ENCODE data around the gene EIF4EBP2.

EIF4EBP2 gene

DNA sequence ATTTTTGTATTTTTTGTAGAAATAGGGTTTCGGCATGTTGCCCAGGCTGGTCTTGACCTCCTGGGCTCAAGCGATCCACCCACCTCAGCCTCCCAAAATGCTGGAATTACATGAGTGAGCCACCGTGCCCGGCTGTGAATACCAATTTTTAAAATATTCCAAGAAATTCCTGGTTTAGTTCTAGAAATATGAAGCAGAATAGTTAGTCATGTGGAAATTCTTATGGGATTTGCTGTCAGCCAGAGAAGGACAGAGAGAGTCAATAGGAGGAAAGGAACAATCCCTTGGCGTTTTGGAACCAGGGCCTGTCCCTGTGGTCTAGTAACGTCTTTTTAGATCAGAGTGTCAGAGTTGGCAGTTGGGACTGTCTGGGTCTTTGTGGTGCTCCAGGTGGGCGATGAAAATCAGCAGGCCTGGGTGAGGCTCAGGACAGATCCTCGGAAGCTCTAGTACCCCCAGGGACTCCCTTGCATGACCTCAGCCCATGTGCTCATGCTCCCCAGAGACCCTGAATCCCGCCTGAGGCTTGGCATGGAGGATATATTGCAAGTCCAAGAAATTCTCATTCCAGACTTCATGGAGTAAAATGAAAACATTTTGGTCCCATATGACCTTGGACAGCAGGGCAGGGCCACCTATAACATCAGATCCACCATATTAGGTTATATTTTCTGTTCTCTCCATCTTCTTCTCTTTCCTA is 29.8 kb downstream of the EIF4EBP2 start:
- no peak for DNase-seq

DNA sequence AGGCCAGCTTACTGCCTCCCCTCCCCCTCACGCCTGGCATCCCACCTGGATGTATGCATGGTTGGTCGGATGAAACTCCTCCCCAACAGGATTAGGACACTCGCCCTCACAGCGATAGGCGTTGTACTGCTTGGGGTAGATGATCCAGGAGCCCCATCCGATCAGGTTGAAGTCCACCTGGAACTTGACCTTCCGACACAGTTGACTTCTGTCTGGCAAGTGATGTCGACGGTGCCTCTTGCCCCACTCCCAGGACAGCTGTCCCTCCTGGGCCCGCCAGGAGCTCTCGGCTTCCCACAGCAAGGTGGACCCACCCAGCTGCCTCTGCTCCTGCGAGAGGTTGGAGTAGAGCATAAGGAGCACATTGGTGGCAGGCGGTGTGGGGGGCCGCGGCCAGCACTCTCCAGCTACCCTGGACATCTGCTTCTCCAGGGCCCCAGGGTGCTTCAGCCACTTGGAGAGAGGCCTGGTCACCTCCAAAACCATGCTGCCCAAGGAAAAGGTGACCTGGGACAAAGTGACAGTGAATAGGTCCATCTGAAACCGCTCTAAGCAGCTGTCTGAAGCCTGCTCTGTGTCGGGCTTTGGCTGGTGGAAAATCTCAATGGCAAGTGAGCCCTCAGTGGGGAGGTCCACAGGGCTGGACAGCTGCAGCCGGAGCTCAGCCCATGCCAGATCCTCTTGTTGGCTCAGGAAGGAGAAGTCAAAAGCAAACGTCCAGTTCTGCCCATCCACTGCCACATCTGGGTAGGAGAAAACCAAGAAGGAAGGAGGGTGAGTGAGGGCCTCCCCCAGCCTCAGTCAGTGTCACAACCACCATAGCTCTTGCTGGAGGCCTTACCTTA is 31.5 kb downstream of the EIF4EBP2 start:
- DNase-seq = no peak

DNA sequence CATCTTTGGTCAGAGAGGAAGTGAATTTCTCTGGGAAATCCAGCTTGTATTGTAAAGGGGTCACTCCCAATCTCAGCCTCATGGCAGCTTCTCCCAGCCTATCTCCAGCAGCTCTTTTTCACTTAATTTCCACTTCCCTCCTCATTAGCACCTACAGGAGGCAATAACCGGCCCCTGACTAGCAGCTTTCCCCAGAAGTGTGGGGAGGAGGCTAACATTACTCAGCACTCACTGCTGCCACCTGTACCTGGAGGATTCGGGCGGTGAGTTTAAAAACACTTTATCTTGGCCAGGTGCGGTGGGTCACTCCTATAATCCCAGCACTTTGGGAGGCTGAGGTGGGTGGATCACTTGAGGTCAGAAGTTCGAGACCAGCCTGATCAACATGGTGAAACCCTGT is 33.8 kb downstream of the EIF4EBP2 start:
- DNase-seq = no peak

DNA sequence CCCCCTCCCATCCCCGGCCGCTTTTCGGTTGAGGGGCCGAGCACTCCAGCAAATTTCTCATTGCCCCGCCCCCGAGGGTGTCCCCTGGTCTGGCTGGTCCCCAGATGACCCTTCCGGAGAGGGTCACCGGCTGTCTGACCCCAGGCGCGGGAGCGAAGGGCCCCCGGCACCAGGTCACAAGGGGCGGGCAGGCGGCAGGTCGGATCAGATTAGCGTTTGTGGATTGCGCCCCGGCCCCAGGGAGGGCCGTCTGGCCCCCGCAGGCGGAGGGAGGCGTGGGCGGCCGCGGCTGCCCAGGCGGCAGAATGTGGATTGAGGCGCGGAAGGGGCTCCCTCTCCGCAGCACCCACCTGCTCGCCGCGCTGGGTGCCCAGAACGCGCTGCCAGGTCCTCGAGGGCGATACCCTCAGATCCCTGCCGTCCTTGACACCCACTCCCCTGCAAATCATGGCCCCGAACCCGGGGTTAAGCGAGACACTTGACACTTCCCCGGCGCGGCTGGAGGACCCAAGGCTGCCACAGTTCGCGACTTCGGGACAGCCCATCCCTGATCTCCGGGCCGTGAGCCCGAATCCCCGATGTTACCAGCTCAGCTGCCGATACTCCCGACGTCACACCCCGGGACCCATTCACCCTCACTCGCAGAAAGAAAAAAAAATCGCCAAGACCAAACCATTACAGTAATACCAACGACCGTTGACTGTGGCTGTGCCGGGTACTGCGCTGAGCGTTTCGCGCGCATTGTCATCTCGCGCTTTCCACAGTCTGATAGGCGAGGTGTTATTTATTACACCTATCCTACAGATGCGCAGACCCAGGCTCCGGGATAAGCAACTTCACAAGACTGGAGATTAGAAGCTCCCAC is 36.6 kb downstream of the EIF4EBP2 start:
- DNase-seq = peak in 1 of 2 donors; percentile 27

DNA sequence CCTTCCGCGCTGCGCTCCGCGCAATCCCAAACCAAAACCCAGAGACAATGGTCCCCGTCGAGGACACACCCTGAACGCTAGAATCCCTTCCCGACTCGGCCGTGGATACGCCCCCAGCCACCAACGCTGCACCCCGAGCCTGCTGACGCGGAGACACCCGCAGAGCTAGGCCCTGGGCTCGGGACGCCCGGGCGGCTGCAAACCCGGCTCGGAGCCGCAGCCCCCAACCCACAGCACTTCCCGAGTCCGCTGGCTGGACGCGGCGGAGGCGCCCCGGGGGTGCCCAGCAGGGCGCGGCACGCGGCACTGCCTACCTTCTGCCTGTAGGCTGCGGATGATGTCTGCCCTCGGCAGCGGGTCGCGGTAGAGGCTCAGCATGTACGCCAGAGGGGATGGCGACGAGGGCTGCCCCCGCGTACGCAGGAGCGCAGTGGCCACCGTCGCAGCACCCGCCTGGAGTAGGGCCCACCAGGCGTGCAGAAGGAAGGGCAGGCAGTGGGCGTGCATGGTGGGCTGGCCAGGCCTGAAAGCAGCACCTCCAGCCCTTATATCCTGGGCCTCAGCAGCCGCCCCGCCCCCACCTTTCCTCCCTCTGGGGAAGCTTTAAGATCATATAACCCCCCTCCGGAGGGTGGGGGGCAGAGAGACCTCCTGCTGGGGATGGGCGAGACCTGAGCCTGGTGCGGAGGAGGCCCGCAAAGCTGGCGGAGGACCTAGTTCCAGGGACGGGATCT is 37.4 kb downstream of the EIF4EBP2 start, which contains the start of gene NODAL:
TSS of gene NODAL (minus strand) at position 521 of the 734 bp plus-strand sequence. CDS start at position 507, 14 bp downstream.
- DNase-seq = peak in 1 of 2 donors; percentile 15

DNA sequence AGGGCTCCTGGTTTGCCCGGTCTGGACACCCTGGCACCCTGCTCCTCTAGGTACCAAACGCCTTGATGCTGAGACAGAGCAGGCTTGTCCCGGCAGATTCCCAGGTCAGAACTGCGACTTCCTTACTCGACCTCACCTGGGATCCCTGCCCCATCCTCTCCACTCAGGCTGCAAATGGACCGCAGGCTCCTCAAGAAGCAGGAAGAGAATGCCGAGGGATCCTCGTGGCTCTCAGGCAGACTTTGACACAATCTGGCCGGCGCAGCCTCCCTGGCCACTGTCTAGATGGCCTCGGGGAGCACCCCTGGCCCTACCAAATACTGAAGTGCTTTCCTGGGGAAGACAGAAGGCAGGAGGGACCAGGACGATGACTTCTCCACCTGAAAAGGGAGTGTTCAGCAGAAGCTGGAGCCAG is 38.0 kb downstream of the EIF4EBP2 start:
- DNase-seq = no peak

DNA sequence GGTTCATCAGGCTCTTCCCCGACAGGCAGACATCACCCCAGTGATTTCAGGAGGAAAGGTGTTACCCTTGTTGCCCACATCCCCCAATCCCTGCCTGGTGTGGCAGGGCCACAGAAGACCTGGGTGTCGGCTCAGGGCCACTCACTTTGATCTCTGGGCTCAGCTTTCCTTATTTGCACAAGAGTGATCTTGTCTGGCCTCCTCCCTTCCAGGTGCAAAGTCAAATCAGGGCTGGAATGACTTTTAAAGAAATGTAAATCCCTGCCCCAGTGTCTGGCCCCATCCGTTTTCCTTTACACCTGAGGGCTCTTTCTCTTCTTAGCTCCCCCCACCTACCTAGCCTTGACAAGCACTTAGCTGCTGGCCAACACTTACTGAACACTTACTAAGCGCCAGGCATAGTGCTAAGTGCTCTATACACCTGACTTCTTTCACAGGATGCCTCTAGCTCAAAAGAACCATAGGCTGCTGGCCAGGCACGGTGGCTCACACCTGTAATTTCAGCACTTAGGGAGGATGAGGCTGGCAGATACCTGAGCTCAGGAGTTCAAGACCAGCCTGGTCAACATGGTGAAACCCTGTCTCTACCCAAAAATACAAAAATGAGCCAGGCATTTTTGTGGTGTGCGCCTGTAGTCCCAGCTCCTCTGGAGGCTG is 38.5 kb downstream of the EIF4EBP2 start:
- DNase-seq = no peak

DNA sequence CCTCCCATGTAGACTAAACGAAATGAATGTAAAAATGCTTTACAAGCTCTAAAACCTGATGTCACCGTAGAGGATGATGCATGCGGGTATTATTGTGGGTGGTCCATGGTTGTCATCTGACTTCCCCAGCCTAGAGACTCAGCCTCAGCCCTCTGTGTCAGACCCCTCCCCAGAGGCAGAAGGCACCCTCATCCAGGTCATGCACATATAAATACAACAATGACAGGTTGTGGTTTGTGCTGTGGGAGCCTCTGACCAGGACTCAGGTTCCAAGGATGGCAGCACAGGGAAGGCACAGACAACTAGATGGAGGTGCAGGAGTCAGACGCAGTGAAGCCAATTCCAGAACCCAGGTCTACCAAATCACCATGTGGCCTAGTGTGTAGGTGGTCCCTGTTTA is 40.8 kb downstream of the EIF4EBP2 start:
- no peak for DNase-seq

DNA sequence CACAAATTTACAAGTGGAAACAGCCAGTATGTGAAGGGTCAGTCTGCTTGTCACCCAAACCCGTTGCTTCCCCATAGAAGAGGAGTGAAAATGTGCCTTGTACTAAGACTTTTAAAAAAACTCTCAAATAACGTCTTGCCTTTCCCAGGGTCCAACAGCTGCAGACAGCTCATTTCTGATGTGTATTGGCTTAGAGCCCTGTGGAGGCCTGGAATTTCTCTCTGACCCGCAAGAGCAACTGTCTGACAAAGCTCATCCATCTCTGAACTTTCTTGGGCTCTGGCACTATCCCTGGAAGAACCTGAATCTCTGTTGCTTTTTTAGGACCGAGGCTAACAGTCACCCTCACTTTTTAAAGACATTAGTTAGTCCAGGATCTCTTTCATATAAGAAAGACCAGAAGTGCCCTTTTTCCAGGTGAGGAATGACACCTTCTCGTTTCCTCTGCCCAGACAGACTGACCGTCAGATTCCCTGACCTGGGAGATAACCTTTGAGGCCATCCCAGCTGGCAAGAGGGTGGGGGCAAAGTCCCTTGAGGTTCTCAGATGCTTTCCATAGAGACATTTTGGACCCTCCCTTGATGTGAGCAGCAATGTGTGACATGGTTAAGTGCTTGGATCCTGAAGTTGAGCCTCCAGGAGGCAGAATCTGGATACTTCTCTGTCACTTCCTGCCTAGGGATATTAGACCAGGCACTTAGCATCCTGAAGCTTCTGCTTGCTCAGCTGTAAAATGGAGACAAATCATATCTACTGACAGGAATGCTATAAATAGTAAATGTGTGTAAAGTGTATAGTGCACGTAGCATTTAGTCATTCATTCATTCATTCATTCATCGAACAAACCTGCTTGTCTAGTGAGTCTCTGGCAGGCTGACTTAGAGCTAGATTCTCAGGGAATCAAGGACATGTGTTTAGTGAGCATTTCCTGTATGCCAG is 42.0 kb downstream of the EIF4EBP2 start:
- no peak for DNase-seq

DNA sequence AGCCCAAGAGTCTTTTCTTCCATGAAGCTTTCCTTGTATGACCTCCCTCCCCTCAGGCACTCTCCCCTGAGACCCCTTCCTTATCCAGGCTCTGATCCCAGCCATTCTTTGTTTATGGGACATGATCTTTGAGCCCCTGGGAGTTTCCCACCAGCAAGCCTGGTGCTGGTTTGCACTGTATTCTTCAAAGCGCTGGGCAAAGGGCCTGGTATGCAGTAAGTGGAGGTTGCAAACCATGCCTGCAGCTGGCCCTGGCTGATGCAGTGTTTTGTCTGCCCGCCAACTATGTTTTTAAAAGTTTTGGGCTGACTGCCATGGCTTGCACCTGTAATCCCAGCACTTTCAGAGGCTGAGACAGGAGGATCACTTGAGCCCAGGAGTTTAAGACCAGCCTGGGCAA is 44.3 kb downstream of the EIF4EBP2 start:
- DNase-seq = no peak

DNA sequence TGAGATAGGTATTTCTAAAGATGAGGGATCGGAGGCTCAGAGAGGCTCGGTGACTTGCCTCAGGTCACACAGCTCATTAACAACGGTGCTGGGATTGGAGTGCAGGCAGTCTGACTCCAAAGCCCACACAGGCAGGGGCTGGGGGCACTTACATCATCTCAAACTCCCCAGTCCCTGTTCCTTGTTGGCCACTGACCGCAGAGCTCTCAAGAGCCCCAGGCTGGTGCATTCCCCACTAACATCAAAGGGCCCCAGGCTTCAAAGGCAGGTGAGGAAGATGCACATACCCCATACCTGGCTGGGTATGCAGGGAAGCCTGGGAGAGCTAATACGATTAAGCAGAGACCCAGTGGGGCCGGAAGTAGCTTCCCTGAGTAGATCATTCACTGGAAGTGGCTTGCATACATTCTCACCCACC is 51.3 kb downstream of the EIF4EBP2 start:
- no peak for DNase-seq

DNA sequence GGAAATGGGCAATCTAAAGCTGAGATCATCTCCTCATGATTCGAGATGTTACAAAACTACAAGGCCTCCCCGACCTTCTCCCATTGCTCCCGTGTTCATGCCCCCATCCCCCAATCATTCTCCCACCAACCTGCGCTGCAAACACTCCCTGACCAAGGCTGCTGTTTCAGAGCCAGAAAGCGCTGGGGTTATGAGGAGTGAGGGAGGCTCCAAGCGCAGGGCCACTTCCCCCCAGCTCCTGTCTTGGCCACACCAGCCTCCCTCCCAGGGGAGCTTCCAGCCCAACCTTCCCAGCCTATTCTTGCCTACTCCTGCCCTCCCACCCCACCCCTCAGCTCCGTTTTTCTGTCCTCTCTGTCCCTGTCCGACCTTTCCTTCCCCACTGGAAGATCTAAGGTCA is 52.2 kb downstream of the EIF4EBP2 start:
- DNase-seq = no peak

DNA sequence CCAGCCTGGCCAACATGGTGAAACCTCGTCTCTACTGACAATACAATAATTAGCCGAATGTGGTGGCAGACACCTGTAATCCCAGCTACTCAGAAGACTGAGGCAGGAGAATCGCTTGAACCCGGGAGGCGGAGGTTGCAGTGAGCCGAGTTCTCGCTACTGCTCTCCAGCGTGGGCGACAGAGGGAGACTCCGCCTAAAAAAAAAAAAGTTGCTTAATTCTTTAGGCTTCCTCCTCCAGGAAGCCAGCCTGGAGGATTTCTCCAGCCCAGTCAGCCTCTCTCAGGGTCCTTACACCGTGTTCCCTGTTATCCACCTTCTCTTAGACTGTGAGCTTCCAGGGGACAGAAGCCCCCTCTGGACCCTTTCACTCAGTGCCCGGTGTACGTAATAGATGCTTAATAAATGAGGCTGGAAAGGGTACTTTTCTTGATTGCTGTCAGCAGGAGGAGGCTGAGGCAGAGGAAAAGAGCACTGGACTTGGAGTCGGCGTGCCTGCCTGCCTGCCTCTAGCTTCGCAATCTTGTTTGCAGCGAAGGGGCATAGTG is 53.9 kb downstream of the EIF4EBP2 start:
- DNase-seq = no peak

DNA sequence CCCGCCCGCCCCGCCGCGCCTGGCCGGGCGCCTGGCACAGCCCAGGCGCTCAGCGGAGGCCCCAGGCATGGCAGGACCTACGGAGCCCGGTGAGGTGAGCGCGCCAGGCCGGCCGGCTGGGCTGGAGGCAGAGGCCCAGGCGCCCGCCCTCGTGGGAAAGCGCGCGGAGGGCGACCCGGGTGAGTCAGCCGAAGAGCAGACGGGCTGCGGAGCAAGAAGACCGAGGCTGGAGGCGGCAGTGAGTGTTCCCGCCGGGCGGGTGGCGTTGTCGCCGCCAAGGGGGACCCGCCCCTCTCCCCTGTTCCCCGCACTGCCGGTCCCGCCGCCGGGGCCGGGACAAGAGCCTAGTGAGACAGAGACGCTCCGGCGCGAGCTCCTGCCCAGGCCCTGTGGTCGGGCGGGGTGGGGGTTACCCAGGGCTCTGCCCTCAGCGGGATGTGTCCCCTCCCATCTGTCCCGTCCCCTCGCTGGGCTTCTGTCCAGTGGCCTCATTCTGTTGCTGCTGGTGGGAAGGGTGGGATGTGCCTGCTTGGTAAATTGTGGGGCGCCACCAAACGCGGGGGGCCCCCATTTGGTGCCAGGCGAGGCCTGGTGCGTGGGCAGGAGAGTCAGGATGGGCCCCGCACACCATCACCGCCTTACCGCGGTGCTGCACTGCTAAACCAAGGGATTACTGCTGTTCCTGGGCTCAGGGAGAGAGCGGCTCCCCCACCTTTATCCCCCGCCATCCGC is 54.5 kb downstream of the EIF4EBP2 start:
- DNase-seq = peak; percentile 60 to 72

DNA sequence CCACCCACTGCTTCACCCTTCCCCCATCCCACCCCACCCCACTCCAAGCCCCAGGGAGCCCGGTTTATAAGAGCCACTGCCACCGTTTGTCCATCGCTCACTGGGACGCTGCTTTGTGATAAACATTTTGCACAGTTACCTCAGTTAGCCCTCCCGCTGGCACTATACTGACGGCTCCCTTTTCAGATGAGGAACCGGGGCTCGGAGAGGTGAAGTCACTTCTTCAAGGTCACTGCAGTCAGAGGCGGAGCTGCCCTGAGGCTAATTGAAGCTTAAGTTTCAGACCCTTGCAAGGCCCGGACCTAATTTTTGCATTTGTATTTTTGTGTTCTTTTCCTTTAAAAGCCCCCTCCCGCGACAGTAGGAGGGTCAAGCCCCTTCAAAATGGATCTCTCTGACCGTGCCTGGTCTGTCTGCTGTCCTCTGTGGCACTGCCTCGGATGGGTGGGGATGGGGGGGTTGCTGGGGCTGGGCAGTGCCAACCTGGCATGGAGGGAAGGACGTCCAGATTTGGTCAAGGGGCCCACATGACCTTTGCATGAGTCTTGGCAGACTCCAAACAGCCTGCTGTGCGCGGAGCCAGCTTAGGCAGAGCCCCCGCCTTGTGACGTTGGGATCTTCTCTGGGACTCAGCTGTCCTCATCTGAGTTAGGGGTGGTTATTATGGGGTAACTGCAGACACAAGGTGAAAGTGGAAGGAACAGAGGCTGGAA is 55.3 kb downstream of the EIF4EBP2 start:
- no peak for DNase-seq

DNA sequence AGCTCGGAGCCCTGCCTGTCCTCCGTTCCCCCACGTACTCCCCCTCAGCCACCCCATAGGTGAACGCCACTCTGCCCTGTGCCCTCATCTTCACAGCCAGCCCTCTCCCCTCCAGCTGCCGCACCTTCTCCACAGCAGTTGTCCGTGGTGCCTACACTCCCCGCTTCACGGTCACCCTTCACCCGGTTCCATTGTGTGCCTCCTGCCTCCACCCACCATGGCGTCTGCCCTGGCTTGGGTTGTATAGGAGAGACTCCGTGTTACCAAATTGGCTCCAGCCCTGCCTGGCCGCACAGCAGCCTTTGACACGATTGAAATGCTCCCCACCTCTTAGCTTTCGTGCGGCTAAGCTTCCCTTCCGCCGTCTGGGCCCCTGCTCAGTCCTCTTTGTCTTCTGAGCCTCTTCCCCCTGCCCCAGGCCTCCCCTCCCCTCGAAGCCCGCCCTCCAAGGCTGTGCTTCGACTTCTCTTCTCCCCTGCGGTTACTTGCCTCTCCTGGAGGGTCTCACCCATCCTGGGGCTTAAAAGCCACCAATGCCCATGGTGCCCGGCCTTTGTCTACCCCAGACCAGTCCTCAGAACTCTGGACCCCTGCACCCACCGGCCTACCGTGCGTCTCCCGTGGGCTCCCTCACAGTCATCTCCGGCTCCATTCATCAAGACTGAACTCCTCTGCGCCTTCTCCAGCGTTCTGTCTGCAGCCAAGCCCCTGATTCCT is 56.0 kb downstream of the EIF4EBP2 start:
- no peak for DNase-seq

DNA sequence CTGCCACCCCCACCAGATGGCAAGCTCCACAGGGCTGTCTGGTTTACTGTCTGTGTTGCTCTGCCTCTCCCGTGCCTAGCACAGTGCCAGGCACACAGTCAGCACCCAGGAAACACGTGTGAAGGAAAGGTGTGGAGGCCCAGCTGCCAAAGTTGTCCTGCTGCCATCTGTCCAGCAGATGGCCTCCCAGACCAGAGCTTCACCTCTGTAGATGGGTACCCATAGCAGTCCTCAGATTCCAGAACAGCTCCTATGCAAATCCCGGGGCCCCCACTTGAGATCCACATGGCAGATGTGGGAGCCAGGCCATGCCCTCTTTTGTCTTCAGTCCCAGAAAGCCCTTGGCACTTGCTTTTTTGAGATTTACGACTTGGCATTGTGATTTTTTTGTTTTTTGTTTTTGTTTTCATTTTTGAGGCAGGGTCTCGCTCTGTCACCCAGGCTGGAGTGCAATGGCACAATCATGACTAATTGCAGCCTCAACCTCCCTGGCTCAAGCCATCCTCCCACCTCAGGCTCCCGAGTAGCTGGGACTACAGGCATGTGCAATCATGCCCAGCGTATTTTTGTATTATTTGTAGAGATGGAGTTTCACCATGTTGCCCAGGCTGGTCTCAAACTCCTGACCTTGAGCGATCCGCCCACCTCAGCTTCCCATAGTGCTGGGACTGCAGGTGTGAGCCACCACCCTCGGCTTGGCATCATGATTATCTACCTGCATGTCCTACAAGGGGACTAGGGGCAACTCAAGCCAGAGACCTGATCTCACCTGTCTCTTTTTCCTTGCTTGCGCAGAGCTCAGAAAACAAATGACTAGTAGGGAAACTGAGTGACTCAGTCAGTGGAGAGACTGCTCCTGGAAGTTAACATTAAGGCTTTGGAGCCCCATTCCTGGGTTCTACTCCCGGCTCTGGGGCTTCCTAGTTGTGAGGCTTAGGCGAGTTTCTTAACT is 57.7 kb downstream of the EIF4EBP2 start:
- peak; percentile 57 to 60 for DNase-seq

All from stimulated activated CD4-positive, alpha-beta T cell treated with anti-CD3 and anti-CD28 coated beads, Interleukin-2, amount 100 ng/mL, for 24 hours (primary cell).